Trophoblast cell (in vitro differentiated cells and primary cell): ENCODE measurements around the gene C19orf47.

Experiments used
- DNase-seq, 2 donors: peaks; one replicate each; pipeline ENCODE4 v3.0.0-alpha.2; 2016
- H2AFZ ChIP-seq: 2 replicates; pipeline ENCODE4 v1.6.1; 2013; ENCODE audit warnings: low read length, moderate library complexity, mild to moderate bottlenecking; ENCODE audit not compliant: insufficient read depth, poor library complexity
- H2AK5ac ChIP-seq: 2 replicates; pipeline ENCODE4 v1.6.1; 2013; ENCODE audit warnings: mild to moderate bottlenecking, low read length
- H2BK120ac ChIP-seq: 2 replicates; pipeline ENCODE4 v1.6.1; 2013; ENCODE audit warnings: low read length, mild to moderate bottlenecking, moderate library complexity; ENCODE audit not compliant: insufficient read depth, poor library complexity
- H2BK12ac ChIP-seq: 2 replicates; pipeline ENCODE4 v1.6.1; 2013; ENCODE audit warnings: mild to moderate bottlenecking, low read length, moderate library complexity
- H2BK5ac ChIP-seq: 2 replicates; pipeline ENCODE4 v1.6.1; 2013; ENCODE audit warnings: low read length, low read depth, moderate library complexity, mild to moderate bottlenecking; ENCODE audit not compliant: poor library complexity
- H3K14ac ChIP-seq: 2 replicates; pipeline ENCODE4 v1.6.1; 2013; ENCODE audit warnings: mild to moderate bottlenecking, low read length
- H3K18ac ChIP-seq: 2 replicates; pipeline ENCODE4 v1.6.1; 2013; ENCODE audit warnings: mild to moderate bottlenecking, low read length
- H3K23ac ChIP-seq: 2 replicates; pipeline ENCODE4 v1.6.1; 2013; ENCODE audit warnings: low read length
- H3K27ac ChIP-seq: 2 replicates; pipeline ENCODE4 v1.5.1; 2013; ENCODE audit warnings: low read depth, mild to moderate bottlenecking, inconsistent platforms, low read length, moderate library complexity
- H3K27me3 ChIP-seq: 2 replicates; pipeline ENCODE4 v1.6.1; 2013; ENCODE audit warnings: inconsistent platforms, mild to moderate bottlenecking, low read length, moderate library complexity; ENCODE audit not compliant: insufficient read depth
- H3K36me3 ChIP-seq, 2 experiments: 1 replicate in 1 of 2; 2 replicates in 1 of 2; pipeline ENCODE4 v1.6.1; 2013; ENCODE audit warnings: low read length in 2 of 2, mild to moderate bottlenecking in 2 of 2, moderate library complexity in 1 of 2; ENCODE audit not compliant: insufficient read depth in 2 of 2, control insufficient read depth in 1 of 2
- H3K4ac ChIP-seq: 2 replicates; pipeline ENCODE4 v1.6.1; 2013; ENCODE audit warnings: low read depth, mild to moderate bottlenecking, low read length, moderate library complexity
- H3K4me1 ChIP-seq, 2 experiments: 1 replicate in 1 of 2; 2 replicates in 1 of 2; pipeline ENCODE4 v1.6.1; 2013; ENCODE audit warnings: low read length in 2 of 2, mild to moderate bottlenecking in 2 of 2, moderate library complexity in 1 of 2; ENCODE audit not compliant: insufficient read depth in 2 of 2, control insufficient read depth in 1 of 2
- H3K4me2 ChIP-seq: 2 replicates; pipeline ENCODE4 v1.6.1; 2013; ENCODE audit warnings: inconsistent platforms, mild to moderate bottlenecking, low read length, moderate library complexity
- H3K4me3 ChIP-seq: 2 replicates; pipeline ENCODE4 v1.5.1; 2013; ENCODE audit warnings: mild to moderate bottlenecking, low read depth, low read length, inconsistent platforms
- H3K79me1 ChIP-seq: one replicate; pipeline ENCODE4 v1.6.1; 2013; ENCODE audit warnings: low read length
- H3K79me2 ChIP-seq: 2 replicates; pipeline ENCODE4 v1.6.1; 2013; ENCODE audit warnings: low read length, mild to moderate bottlenecking; ENCODE audit not compliant: control insufficient read depth, insufficient read depth, poor library complexity
- H3K9ac ChIP-seq: 2 replicates; pipeline ENCODE4 v1.6.1; 2013; ENCODE audit warnings: mild to moderate bottlenecking, low read length
- H3K9me3 ChIP-seq: 2 replicates; pipeline ENCODE4 v1.6.1; 2013; ENCODE audit warnings: low read depth, mild to moderate bottlenecking, control low read depth, inconsistent platforms, low read length; ENCODE audit not compliant: insufficient read depth
- H4K12ac ChIP-seq: 2 replicates; pipeline ENCODE4 v1.6.1; 2013; ENCODE audit warnings: low read depth, mild to moderate bottlenecking, low read length, moderate library complexity
- H4K8ac ChIP-seq: 2 replicates; pipeline ENCODE4 v1.6.1; 2013; ENCODE audit warnings: low read depth, mild to moderate bottlenecking, low read length, moderate library complexity
- H4K91ac ChIP-seq: one replicate; pipeline ENCODE4 v1.6.1; 2013; ENCODE audit warnings: low read depth, mild to moderate bottlenecking, low read length, moderate library complexity
- WGBS: extraction: QIAGEN DNeasy Blood & Tissue Kit; methylation state at CpG from one replicate; pipeline ENCODE4 v1.1.7; 2013; ENCODE audit warnings: missing lambda C conversion rate; ENCODE audit not compliant: insufficient read length, insufficient coverage; ENCODE audit errors: extremely low coverage; 5-methylcytosine and 5-hydroxymethylcytosine counted together

Gene C19orf47

DNA sequence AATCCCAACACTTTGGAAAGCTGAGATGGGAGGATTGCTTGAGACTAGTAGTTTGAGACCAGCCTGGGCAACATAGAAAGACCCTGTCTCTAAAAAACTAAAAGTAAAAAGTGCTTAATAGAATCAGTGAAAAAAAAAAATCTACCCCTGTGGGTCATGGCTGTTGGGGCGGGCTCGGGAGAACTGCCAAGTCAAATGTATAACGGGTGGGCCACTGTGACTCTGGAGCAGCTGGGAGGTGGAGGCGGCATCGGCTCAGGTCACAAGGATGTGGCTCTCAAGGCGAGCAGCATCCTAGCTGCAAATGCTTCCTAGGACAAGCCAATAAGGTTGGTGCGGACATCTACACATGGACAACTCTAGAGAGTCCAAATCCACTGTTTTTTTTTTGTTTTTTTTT lies 30.9 kb downstream of the C19orf47 start:
- Histone ChIP-seq H4K91ac (no peak overlapping the region), H2AK5ac (no peak overlapping the region), H3K9ac (no peak overlapping the region)

DNA sequence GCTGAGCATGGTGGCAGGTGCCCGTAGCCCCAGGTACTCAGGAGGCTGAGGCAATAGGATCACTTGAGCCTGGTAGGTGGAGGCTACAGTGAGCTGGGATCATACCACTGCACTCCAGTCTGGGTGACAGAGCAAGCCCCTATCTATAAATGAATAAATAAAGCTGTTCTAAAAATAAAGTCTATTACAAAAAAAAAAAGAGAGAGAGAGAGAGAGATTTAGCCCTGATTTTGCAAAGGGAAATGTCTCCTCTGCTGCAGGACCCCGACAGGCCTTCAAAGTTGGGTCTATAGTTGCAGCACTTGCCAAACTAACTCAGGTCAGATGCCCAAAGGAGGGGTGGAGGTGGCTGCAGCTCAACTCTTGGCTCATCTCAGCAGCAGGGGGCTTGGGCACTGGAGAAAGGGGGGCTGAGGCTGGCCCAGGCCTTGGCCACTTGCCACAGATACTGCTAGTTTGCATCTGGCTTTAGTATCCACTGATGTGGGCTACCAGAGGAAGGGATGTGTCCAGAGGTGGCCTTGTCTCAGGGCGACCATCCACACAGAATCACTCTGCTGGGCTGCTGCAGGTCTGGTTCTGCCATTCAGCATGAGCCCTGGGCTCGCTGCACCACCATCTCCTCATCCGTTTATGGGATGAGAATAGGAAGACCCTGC lies 32.3 kb downstream of the C19orf47 start:
- Histone ChIP-seq H3K14ac (no peak overlapping the region), H3K9ac (no peak overlapping the region), H4K12ac (no peak overlapping the region), H2BK120ac (no peak overlapping the region), H3K18ac (no peak overlapping the region), H3K4me3 (no peak overlapping the region), H4K91ac (no peak overlapping the region), H2BK5ac (no peak overlapping the region), H3K4me1 (no peaks in the 10 kb centered on the region), H3K79me2 (no peaks in the 10 kb centered on the region), H3K4ac (no peak overlapping the region), H3K27me3 (no peaks in the 10 kb centered on the region), H2AFZ (no peak overlapping the region), H2BK12ac (no peak overlapping the region), H4K8ac (no peak overlapping the region), H3K27ac (no peak overlapping the region), H3K23ac (no peak overlapping the region), H3K79me1 (no peaks in the 10 kb centered on the region), H2AK5ac (no peak overlapping the region), H3K9me3 (no peaks in the 10 kb centered on the region), H3K36me3 (peaks cover 21 to 23% of the 10 kb centered on the region in 2 experiments), H3K4me2 (no peak overlapping the region)
- WGBS, result no CpG with 5 or more reads among the region's 5 CpGs
- DNase-seq, result no peak

More for the DNA sequence above, 30.9 kb downstream of the C19orf47 start:
- H2BK5ac ChIP-seq, result no peak overlapping the region
- no peaks in the 10 kb centered on the region for H3K9me3 ChIP-seq
- H2AFZ ChIP-seq, result no peak overlapping the region
- H4K12ac ChIP-seq, result no peak overlapping the region
- peaks cover 0 to 2% of the 10 kb centered on the region in 2 experiments for H3K4me1 ChIP-seq
- H3K4me3 ChIP-seq, result no peak overlapping the region
- no peak overlapping the region for H3K4me2 ChIP-seq
- H3K27me3 ChIP-seq, result no peaks in the 10 kb centered on the region
- H3K79me2 ChIP-seq, result no peaks in the 10 kb centered on the region
- no CpG with 5 or more reads among the region's 7 CpGs for WGBS
- H3K18ac ChIP-seq, result no peak overlapping the region
- H3K4ac ChIP-seq, result no peak overlapping the region
- H3K79me1 ChIP-seq, result no peaks in the 10 kb centered on the region
- no peak overlapping the region for H2BK120ac ChIP-seq
- no peak overlapping the region for H3K23ac ChIP-seq
- peaks cover 35 to 37% of the 10 kb centered on the region in 2 experiments for H3K36me3 ChIP-seq
- H3K27ac ChIP-seq, result no peak overlapping the region
- no peak overlapping the region for H2BK12ac ChIP-seq
- no peak overlapping the region for H4K8ac ChIP-seq
- no peak overlapping the region for H3K14ac ChIP-seq
- DNase-seq, result no peak

DNA sequence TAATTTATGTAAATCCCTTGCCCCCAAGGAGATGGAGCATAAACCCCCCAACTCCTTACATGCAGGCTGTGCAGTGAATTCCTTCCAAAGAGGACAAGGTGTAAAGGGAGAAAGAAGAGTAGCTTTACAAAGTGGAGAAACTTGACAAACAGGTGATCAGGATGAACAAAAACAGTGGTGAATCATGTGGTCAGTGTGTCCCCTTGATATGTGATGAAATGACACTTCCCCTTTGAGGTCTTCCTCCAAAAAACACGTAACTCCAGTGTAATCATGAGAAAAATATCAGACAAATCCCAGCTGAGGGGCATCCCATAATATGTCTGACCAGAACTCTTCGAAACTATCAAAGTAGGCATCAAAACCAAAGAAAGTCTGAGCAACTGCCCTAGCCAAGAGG lies 33.5 kb downstream of the C19orf47 start:
- H3K27ac ChIP-seq, result no peak overlapping the region
- no peaks in the 10 kb centered on the region for H3K9me3 ChIP-seq
- no peak overlapping the region for H2BK5ac ChIP-seq
- H2BK120ac ChIP-seq, result no peak overlapping the region
- no peak overlapping the region for H4K8ac ChIP-seq
- H3K4ac ChIP-seq, result no peak overlapping the region
- H3K27me3 ChIP-seq, result no peaks in the 10 kb centered on the region
- H3K23ac ChIP-seq, result no peak overlapping the region
- H2AK5ac ChIP-seq, result no peak overlapping the region
- H4K91ac ChIP-seq, result no peak overlapping the region
- no peak overlapping the region for H4K12ac ChIP-seq
- no peaks in the 10 kb centered on the region for H3K4me1 ChIP-seq
- H3K18ac ChIP-seq, result no peak overlapping the region
- H3K9ac ChIP-seq, result no peak overlapping the region
- no peak overlapping the region for H3K4me3 ChIP-seq
- no peaks in the 10 kb centered on the region for H3K79me1 ChIP-seq
- no peak overlapping the region for H2AFZ ChIP-seq
- no peak overlapping the region for H2BK12ac ChIP-seq
- no peak overlapping the region for H3K4me2 ChIP-seq
- H3K79me2 ChIP-seq, result no peaks in the 10 kb centered on the region
- DNase-seq, result no peak
- H3K14ac ChIP-seq, result no peak overlapping the region
- H3K36me3 ChIP-seq, result peaks cover 9 to 11% of the 10 kb centered on the region in 2 experiments
- WGBS, result no CpG with 5 or more reads among the region's 2 CpGs

DNA sequence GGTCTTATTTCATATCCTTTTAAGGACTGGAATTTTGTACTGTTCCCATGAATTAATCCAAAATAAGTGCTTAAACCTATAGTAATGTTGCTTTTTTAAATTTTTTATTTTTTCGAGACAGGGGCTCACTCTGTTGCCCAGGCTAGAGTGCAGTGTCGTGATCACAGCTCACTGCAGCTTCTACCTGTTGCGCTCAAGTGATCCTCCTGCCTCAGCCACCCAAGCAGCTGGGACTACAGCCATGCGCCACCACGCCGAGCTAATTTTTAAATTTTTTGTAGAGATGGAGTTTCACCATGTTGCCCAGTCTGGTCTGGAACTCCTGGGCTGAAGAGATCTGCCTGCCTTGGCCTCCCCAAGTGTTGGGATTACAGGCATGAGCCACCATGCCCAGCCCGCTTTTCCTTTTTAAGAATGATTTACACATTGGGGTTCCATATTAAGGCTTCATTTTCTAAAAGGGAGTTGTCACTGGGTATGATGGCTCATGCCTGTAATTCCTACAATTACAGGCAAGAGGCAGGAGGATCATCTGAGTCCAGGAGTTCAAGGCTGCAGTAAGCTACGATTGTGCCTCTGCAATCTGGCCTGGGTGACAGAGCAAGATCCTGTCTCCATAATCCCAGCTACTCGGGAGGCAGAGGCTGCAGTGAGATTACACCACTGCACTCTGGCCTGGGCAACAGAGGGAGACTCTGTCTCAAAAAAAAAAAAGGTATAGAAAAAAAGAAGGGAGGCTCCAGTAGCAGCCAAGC lies 34.8 kb downstream of the C19orf47 start:
- H4K91ac ChIP-seq, result no peak overlapping the region

More for the DNA sequence above, 34.8 kb downstream of the C19orf47 start:
- Histone ChIP-seq H3K23ac (no peak overlapping the region), H4K12ac (no peak overlapping the region), H2BK120ac (no peak overlapping the region), H3K79me2 (no peaks in the 10 kb centered on the region), H3K36me3 (peaks cover 4 to 8% of the 10 kb centered on the region in 2 experiments), H3K9me3 (no peaks in the 10 kb centered on the region), H4K8ac (no peak overlapping the region), H2AFZ (no peak overlapping the region), H3K4me3 (no peak overlapping the region), H3K4ac (no peak overlapping the region), H3K27me3 (no peaks in the 10 kb centered on the region), H3K27ac (no peak overlapping the region), H2BK5ac (no peak overlapping the region), H3K14ac (no peak overlapping the region), H3K4me1 (no peaks in the 10 kb centered on the region), H3K18ac (no peak overlapping the region), H3K4me2 (no peak overlapping the region), H2BK12ac (no peak overlapping the region), H3K9ac (no peak overlapping the region), H3K79me1 (no peaks in the 10 kb centered on the region), H2AK5ac (no peak overlapping the region)
- DNase-seq, result no peak
- no CpG with 5 or more reads among the region's 9 CpGs for WGBS
